CD4-positive, alpha-beta T cell treated with Interleukin-1 beta for 1 hour (primary cell): ENCODE data around the gene CALHM5.
A peak's percentile ranks its signal among the peaks of the same experiment; 100 is the strongest.

Experiments used
- DNase-seq, 2 donors: peaks; one replicate each; pipeline ENCODE4 v3.0.0-alpha.2; 2020 to 2022

The CALHM5 gene

DNA sequence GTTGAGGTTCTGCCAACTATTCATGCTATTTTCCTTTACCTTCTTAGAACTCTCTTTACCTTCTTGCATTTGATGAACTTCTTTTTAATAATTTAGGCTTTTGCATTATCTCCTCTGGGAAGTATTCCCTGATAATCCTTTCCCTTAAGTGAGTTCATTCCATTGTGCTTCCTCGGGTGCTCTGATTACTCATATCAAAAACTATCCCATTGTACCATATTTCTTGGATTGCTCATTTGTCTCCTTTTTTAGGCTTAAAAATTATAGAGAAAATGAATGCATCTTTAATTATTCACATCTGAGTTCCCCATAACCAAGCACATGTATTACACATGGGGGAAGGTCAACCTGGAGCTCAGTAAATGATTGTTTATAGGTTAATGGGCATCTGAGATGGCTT, 44.6 kb downstream of the CALHM5 start:
- no peak for DNase-seq

DNA sequence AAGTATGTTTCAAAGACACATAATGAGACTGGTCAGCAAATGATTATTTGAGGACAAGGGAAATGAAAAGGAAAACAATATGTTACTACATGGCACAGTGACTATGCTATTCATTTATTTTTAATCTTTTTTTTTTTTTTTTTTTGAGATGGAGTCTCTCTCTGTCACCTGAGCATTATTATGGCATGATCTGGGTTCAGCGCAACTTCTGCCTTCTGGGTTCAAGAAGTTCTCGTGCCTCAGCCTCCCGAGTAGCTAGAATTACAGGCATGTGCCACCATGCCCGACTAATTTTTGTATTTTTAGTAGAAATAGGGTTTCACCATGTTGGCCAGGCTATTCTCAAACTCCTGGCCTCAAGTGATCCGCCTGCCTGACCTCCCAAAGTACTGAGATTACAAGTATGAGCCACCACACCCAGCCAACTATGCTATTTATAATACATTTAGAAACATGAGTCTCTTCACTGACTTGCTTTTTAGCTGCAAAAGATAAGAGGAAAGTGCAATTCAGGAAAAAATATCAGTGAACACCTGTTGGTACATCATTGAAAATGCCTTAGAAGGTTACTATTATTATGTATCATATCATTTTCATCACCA, 45.5 kb downstream of the CALHM5 start:
- no peak for DNase-seq

DNA sequence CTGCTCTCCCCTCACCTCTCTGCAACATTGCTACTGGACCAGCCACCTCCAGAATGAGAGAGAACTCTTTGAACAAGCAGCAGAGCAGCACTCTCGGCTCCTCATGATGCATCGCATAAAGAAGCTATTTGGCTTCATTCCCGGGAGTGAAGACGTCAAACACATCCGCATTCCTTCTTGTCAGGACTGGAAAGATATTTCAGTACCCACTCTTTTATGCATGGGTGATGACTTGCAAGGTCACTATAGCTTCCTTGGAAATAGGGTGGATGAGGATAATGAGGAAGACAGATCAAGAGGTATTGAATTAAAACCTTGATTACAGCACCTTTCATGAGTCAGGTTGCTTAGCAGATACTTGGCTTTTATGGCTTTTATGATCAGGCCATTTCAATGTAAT, 46.5 kb downstream of the CALHM5 start:
- no peak for DNase-seq

DNA sequence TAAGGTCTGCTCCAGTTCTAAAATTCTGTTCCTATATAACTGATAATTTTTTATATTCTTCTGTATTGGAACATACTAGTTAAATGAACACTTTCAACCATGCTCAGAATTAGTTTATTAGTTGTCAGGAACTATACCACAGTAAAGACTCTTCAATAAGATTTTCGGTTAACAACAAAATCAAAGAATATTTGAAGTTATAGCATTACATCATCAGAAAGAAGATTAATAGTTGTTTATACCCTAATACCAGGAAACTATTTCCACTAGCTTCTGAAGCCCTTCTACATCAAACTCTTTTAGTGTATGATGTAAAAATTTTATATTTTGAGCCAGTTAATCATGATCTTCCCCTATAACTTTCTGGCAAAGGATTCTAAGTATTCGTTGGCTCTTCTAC, 48.7 kb downstream of the CALHM5 start:
- DNase-seq, result no peak

DNA sequence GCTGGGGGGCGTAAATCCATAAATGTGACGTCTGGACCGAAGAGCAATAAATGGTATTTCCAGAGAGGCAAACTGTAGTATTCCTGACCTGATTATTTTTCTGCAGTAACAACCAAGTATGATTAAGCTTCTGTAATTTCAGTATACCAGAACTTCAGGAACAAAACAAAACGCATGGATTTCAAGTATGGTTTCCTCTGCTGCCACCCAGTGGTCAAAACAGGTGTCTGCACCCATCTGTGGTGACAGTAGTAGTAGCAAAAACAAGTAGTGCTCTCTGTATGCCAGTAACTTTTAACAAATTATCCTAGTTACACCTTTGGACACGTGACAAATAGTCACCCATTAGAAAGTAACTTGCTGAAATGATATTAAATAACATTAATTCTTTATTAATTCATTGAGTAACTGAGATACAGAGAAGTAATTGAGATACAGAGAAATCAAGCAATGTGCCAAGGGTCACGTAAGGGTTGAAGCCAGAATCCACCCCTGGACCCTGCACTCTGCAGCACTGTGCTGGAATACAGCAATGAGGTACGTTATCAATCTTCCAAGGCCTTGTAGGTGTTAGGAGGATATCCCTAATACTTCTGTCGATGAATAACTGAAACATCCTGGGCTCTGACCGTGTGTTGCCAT, 50.1 kb downstream of the CALHM5 start:
- DNase-seq, result peak; percentile 63 to 76

DNA sequence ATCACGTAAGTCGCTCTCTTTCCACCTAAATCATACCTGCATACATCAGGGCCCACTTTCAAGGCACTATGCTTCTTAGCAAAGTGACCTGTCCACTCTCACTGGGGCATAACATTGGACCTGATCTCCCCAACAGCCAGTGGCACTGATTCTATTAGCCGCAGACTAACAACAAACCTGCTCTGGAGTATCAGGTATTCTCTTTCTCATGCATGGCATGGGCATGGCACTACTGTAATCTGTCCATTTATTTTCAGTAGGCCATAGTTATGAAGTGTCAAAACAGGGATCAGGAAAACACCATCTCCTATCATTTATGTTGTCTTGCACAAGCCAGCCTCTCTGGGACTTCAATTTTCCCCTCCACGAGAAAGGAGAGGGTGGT, 50.6 kb downstream of the CALHM5 start:
- no peak for DNase-seq

DNA sequence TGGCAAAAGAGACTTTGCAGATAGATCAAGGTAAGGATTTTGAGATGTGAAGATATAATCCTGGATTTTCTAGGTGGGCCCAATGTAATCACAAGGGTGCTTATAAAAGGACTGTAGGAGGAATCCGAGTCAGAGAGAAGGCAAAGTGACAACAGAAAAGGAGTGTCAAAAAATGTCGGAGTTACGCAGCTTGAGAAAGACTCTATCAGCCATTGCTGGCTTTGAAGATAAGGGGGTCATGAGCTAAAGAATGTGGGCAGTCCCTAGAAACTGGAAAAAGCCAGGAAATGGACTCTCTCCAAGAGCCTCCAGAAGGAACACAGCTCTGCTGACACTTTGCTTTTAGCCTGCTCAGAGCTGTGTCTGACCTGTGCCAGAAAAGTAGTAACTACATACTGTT, 51.2 kb downstream of the CALHM5 start:
- no peak for DNase-seq

DNA sequence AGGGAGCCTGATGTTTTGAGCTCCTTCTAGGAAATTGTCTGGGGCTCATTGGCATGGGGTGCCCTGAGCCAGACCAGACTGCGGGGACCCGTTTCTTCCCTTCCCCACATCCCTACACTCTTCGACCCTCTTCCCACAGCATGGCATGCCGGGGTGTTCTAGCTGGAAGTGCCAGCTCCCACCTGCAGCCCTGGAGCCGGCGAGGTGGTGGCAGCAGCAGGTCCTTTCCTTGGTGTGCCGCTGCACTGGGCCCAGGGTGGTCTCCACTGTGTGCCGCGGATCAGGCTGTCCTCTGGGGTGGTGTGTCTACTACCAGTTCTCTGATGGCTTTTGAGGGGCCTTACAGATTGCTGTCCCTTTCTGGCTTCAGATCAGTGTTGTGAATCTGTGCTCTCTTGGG, 52.4 kb downstream of the CALHM5 start:
- no peak for DNase-seq

DNA sequence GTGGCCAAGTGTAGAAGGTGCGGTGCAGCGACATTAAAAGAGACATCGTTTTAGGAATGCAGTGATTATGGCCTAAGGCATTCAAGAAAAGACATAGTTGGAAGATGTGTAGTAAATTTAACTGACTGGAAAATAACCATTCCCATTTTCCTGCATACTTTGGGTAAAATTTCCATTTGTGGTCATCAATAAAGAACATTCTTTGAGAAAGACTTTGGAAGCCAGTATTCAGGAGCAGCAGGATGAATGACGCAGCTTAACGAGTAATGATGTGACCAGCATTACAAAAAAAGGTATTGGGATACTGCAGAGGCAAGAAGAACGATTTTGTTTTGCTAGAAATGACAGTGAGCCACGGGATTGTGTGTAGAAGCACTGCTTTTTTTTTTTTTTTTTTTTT, 52.9 kb downstream of the CALHM5 start:
- no peak for DNase-seq

DNA sequence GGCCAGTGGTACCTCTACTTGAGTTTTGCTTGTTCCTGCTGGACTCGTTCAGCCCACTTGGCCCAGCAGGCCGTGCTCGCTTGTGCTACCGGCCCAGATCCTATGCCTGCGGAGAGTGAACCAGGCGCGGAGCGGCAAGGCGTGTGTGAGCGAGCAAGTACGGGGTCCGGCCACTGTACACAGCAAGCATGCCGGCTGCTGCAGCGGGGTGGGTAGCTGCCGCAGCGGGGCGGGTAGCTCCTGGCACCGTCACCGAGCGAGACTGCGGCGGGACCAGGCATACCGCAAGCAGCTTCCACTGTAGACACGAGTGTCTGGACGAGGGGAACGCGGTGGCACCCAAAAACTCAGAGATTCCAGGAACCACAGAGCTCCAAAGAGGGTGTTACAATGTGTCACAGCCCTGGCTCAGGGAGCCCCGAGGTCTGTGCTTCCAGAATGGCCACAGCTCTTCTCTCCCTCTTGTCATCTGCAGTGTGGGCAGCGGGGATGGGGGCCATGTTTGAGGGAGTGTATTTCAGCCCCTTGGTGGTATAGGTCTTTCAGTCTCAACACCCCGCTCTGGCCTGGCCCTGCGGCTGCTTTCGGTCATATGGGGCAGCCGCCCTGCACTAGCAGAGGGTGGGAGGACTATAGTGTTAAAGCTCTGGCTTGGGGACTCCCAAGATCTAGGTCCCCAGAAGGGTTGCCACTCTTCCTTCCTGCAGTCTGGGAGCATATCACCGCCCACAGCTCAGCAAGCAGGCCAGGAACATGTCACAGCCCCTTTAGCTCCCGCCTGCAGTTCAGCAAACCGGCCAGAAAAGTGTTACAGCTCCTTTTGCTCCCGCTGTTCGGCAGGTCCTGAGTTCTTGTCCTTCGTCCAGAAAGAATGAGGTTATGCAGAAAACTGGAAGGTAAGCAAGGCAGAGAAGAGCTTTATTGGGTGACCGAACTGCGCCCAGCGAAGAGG, 53.8 kb downstream of the CALHM5 start:
- DNase-seq, result peak in 1 of 2 donors; percentile 21

DNA sequence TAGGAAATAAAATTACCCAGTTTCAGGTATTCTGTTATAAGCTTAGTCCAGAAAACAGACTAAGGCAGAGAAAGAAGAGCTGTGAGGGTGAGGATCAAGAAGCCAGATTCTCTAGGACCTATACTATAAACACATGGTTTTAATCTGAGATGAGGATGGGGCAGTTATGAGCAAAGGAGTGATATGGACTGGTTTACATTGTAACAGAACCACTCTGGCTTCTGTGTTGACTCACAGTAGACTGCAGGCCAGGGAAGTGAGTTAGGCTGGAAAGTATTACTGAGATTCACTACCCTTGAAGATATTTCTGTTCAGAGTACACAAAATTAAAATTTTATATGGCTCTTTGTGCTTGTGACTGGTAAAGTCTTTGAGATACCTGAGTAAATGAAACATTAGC, 56.7 kb downstream of the CALHM5 start:
- no peak for DNase-seq

DNA sequence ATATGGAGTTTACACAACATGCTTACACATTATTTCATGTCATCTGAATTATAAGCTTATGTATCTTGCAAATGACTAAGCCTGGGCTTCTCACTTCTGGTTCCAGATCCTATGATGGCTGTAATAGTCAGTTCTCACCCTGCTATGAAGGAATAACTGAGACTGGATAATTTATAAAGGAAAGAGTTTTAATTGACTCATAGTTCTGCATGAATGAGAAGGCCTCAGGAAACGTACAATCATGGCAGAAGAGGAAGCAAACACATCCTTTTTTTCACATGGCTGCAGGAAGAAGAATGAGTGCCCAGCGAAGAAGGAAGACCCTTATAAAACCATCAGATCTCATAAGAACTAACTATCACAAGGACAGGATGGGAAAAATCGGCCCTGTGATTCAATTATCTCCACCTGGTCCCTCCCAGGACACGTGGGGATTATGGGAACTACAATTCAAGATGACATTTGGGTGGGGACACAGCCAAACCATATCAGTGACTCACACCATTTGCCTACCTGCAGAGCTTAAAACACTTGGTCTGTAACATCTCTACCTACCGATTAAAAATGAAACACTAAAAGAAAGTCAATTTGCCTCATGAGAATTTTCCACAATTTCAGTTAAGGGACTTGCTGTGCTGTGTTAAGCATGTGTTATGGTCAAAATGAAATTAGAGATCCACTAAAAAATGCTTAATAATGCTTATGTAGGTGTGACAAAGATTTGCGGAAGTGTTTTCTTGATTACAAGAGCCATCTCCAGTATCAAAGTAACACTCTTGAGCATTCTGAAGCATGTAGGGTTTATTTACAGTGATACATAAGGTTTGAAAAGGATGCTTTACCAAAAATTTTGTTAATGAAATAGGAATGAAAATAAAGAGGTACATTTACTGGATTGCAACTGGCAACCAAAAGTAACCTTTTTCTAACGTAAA, 57.6 kb downstream of the CALHM5 start:
- DNase-seq, result no peak

DNA sequence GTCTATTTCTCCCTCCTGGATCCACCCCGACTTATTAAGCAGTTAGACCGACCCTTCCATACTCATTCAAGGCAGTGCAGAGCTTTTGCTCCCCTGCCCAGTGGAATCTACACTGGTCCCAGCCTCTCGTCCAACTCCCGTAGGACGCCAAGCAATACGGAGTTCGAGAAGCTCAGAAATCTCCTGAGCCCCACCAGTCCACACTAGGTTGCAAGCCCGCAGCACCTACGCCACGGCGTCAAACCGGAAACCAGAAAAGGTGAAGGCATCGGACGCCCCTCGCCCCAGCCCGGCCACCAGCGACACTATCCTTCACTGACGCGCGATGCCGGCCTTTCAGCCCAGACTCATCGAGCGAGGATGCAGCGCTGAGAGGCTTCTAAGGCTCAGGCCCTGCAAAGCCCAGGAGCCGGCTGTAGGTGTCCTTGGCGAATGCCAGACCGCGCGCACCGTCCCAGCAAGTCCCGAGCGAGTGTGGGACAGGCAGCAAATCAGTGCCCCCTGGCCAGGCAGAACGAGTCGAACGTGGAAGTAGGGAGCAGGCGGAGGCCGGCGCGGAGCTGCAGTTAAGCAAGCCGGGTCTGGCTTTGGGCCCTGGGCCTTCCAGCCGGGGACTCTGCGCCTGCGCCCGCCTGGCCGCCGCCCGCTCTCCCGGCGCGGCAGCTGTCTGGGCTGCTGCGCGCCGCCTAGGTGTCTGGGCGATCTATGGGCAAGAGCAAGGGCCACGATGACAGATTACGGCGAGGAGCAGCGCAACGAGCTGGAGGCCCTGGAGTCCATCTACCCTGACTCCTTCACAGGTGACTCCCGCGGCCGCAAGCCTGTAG, 59.6 kb downstream of the CALHM5 start, which contains the start of gene RWDD1:
Gene RWDD1 (plus strand): TSS at position 649 of the 827 bp plus-strand sequence. CDS start 79 bp downstream, at position 728.
- peak; percentile 99 for DNase-seq

DNA sequence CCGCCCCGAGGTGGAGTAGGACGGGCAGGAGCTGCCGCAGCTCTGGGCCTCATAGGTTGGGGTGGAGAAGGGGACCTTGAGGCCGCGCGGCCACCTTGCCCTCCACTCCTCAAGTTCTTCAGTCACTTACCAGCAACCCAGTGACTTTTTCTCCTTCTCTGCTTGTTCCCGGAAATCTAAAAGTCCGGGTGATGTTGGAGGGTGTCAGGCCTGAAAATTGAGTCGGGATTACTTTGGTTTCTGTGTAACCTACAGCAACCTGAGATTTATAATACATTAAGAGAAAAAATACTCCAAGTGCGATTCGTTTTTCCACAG, 60.2 kb downstream of the CALHM5 start:
- no peak for DNase-seq

DNA sequence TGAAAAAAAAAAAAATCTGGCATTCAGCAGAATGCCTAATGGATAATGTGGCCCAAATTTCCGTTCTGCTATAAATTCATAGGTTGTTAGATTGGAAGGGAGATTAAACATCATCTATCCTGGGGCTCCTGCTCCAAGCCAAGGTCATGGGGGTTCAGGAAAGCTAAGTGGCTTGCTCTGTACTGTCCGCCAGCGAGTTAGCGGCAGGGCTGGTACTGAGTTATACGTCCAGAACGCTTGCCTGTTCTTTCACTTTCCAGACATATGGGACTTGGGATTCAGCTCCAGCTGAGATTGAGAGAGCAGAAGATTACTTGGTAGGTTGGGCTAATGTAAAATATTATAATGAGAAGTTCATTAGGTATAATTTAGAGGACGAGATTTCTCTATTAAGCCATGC, 60.7 kb downstream of the CALHM5 start:
- DNase-seq, result no peak
